Measurements from ENCODE around the gene MTHFD2L. TPM values are rescaled to one million over a fixed set of nuclear protein-coding genes. Genes with fewer than 3 reads are reported as not detected.

MTHFD2L gene
- total and polyA plus RNA-seq, 10 of the 15 experiments (the other 5 are each of a cell fraction or from before 2014, with no cell fraction given), result 4.8 to 25.4 (median 14.4) TPM

DNA sequence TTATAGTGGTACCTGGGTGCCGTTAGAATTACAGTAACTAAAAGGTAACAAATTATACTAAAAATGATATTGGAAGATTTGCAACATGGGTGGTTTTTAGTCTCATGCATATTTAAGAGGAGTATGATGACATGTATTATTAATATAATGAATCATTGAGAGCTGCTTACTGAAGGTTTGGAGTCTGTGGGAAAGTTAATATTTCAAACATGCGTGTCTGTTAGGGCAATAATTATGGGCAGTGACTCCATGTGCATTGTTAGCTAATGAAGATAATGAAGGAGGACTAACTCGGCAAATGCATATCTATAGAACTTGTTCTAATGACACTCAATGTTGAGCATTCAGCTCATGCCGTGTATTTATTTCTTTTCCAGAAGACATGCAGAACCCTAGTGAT, 47.1 kb downstream of the MTHFD2L start:
- Histone ChIP-seq H3K27me3 (replicated peaks in 1 of 2; ENCODE audit: control insufficient read depth in 2 of 2, insufficient read depth in 2 of 2, low read length in 1 of 2) (no peaks in the 10 kb centered on the region), H3K9me3 (replicated peaks; ENCODE audit: control insufficient read depth, insufficient read depth, low read length) (no peaks in the 10 kb centered on the region), H3K4me1 (ENCODE audit: control insufficient read depth, insufficient read depth, low read length) (peaks cover 32% of the 10 kb centered on the region), H2AFZ (ENCODE audit: control insufficient read depth, low read depth, low read length) (peak overlapping the region; percentile 88), H4K20me1 (ENCODE audit: control insufficient read depth, insufficient read depth) (no peaks in the 10 kb centered on the region), H3K4me3 (no peak overlapping the region), H3K4me2 (ENCODE audit: control insufficient read depth, insufficient read depth) (0 out of 2 replicates have a peak overlapping the region, but pooled peaks have one; percentile 7), H3K79me2 (ENCODE audit: control insufficient read depth, insufficient read depth, low read length) (no peaks in the 10 kb centered on the region), H3K9ac (ENCODE audit: control insufficient read depth, insufficient read depth, low read length) (no peak overlapping the region), H3K27ac (ENCODE audit: control insufficient read depth, insufficient read depth) (peak overlapping the region; percentile 98), H3K36me3 (ENCODE audit: control insufficient read depth in 2 of 2, insufficient read depth in 2 of 2, low read length in 1 of 2) (no peaks in the 10 kb centered on the region)
- ATAC-seq, result no peak
- TF ChIP-seq TAF1 (IDR thresholded peaks at IDR 0.05; ENCODE audit: borderline replicate concordance, low read depth, low read length) (no peak), POLR2AphosphoS2 (IDR thresholded peaks at IDR 0.05; ENCODE audit: low read depth, low read length) (no peak), E4F1 (IDR thresholded peaks at IDR 0.05; ENCODE audit: borderline replicate concordance, partially characterized antibody) (no peak), KLF5 (IDR thresholded peaks at IDR 0.05; ENCODE audit: partially characterized antibody) (no peak), YBX1 (IDR thresholded peaks at IDR 0.05) (no peak), HCFC1 (IDR thresholded peaks at IDR 0.05; ENCODE audit: low read length) (no peak)
- FAIRE-seq, result no peak
- ChIA-PET SMC1A (ENCODE audit: uncharacterized antibody, unreplicated experiment) (interaction anchor here (0.6 to 1.7 kb wide), 9 partner anchors 9 to 115 kb away, joined by 3 to 6 read pairs (median 3); partner anchors contain the start of gene EPGN), CTCF (interaction anchor here (0.9 to 1.6 kb wide), 4 partner anchors 16 to 115 kb away, joined by 3 to 10 read pairs (median 4); no protein-coding TSS in a partner anchor), RAD21 (ENCODE audit: unreplicated experiment) (interaction anchor here (0.8 to 1.4 kb wide), 3 partner anchors 9 to 15 kb away, joined by 3 to 11 read pairs (median 3); no protein-coding TSS in a partner anchor), POLR2A (interaction anchor here (0.7 kb wide), 1 partner anchor 11 kb away, joined by 3 read pairs; no protein-coding TSS in a partner anchor)
- intact Hi-C loops (cut with micrococcal nuclease; ENCODE audit: unreplicated experiment) (no loop called here), in situ Hi-C loops (cut with MboI) (no loop called here)
- 97% methylated on average over 4 of the region's 4 CpGs for WGBS (ENCODE audit: insufficient coverage, insufficient replicate concordance, low lambda C conversion rate, missing lambda C conversion rate)
- DNase-seq (ENCODE audit: low read depth, low spot score), result no peak
- BruUV-seq (replicated peaks), result no TSS peak
